Panc1 (cell line): ENCODE results near the gene CDHR4. TPM values are rescaled to one million over a fixed set of nuclear protein-coding genes. Genes with fewer than 3 reads are reported as not detected.

Experiments
- ATAC-seq: fragments of 200-7000 bp; cut with Tn5 transposase; 2 replicates; pipeline ENCODE4 v1.9.1; 2020; ENCODE audit warnings: mild to moderate bottlenecking, moderate library complexity
- BruUV-seq: library from RNA; stranded (reverse); fragments of 400-500 nt; replicated peaks from 2 replicates; lab custom pipeline; 2021; lab: Mats Ljungman, UMichigan
- CTCF ChIA-PET: fragments of 300-600 bp; sonication (Branson Sonifier 250); formaldehyde crosslinking; loops from one replicate; lab custom pipeline; 2022; ENCODE audit warnings: antibody characterized with exemption; lab: Charles Lee
- POLR2A ChIA-PET: fragments of 300-600 bp; sonication (Branson Sonifier 250); formaldehyde crosslinking; loops from one replicate; lab custom pipeline; 2022; ENCODE audit warnings: antibody characterized with exemption; lab: Charles Lee
- DNase-seq: peaks from one replicate; pipeline ENCODE4 v3.0.0-alpha.2; 2010; ENCODE audit warnings: low read depth, low spot score
- H3K27ac ChIP-seq: 2 replicates; pipeline ENCODE4 v1.5.1; 2011; ENCODE audit warnings: mild to moderate bottlenecking, low read length, inconsistent platforms
- H3K27me3 ChIP-seq: fragments of 200-500 bp; sonication (Bioruptor generic); 2 replicates; pipeline ENCODE4 v1.6.0; 2014; ENCODE audit warnings: low read length, inconsistent platforms; ENCODE audit not compliant: control insufficient read depth, insufficient read depth
- H3K36me3 ChIP-seq: fragments of 200-500 bp; sonication (Bioruptor generic); 2 replicates; pipeline ENCODE4 v1.5.1; 2014; ENCODE audit warnings: inconsistent platforms, mild to moderate bottlenecking, low read length, moderate library complexity; ENCODE audit not compliant: control insufficient read depth, insufficient read depth
- H3K4me1 ChIP-seq: 2 replicates; pipeline ENCODE4 v1.5.1; 2011; ENCODE audit warnings: inconsistent platforms, mild to moderate bottlenecking, low read length, moderate library complexity; ENCODE audit not compliant: control insufficient read depth, insufficient read depth
- H3K4me3 ChIP-seq, 2 experiments: 2 replicates each; pipeline ENCODE4 v1.5.1; 2011 to 2012; ENCODE audit warnings: low read depth in 2 of 2, low read length in 2 of 2, mild to moderate bottlenecking in 2 of 2, inconsistent platforms in 1 of 2, moderate library complexity in 1 of 2
- H3K9me3 ChIP-seq: fragments of 200-500 bp; sonication (Bioruptor generic); 2 replicates; pipeline ENCODE4 v1.5.1; 2014; ENCODE audit warnings: low read depth, mild to moderate bottlenecking, inconsistent platforms, low read length, moderate library complexity; ENCODE audit not compliant: control insufficient read depth, insufficient read depth
- POLR2AphosphoS5 ChIP-seq: IDR thresholded peaks from 2 replicates; pipeline ENCODE4 v1.6.1; 2012; ENCODE audit warnings: mild to moderate bottlenecking, low read depth, low read length, moderate library complexity
- SIN3A ChIP-seq: IDR thresholded peaks from 2 replicates; pipeline ENCODE4 v1.6.1; 2012; ENCODE audit warnings: low read depth, mild to moderate bottlenecking, low read length, moderate library complexity, borderline replicate concordance; ENCODE audit not compliant: insufficient read depth
- TCF7L2 ChIP-seq: IDR thresholded peaks from 2 replicates; pipeline ENCODE4 v1.6.1; 2011; ENCODE audit warnings: mild to moderate bottlenecking, low read depth, low read length, inconsistent platforms
- in situ Hi-C: cut with HindIII; loops from 2 replicates; pipeline ENCODE4 v1.10.0; 2016; ENCODE audit warnings: low sequenced_read_pairs, low pct_unique_long_range_greater_than_20kb
- intact Hi-C: fragments of 100-400 bp; cut with micrococcal nuclease; formaldehyde crosslinking; loops from one replicate; pipeline ENCODE4 v1.10.0; 2022; ENCODE audit not compliant: unreplicated experiment
- total RNA-seq: library from RNA; stranded (reverse); gene quantifications from one replicate; pipeline ENCODE4 v1.2.1, GENCODE V29; 2021; ENCODE audit not compliant: unreplicated experiment
- TF ChIP-seq, protein P1 (sequence below), 2 experiments: IDR thresholded peaks; 2 replicates each; pipeline ENCODE4 v1.6.1; 2011 to 2012; ENCODE audit warnings: low read depth in 2 of 2, control low read depth in 1 of 2, low read length in 1 of 2, mild to moderate bottlenecking in 1 of 2, moderate library complexity in 1 of 2; ENCODE audit not compliant: insufficient read depth in 1 of 2
- TF ChIP-seq, protein P2 (sequence below): fragments of 450-650 bp; IDR thresholded peaks from 2 replicates; pipeline ENCODE4 v1.5.1; 2017; ENCODE audit warnings: mild to moderate bottlenecking

CDHR4 gene
- total RNA-seq, 1 experiment from 2014 or later = not detected

DNA sequence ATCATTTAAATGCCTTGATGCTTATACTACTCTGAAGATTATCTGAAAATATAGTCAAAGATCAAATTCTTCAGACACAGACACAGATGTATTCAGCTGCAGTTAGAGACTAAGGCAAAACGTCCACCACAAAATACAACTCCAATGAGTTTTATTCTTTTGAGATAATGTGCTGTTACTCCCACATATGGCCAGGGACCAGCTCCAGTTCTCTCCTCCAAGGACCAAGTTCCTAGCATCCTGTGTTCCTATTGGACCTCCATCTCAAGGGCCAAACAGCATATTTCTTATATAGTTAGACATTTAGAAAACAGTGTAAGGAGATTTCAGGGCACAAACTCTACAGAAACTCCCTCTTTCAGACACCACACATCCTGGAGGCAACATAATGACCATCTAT is 40.4 kb downstream of the CDHR4 start:
- BruUV-seq = TSS peak; percentile 53
- H3K27me3 ChIP-seq = no peaks in the 10 kb centered on the region
- CTCF ChIA-PET = no interaction called here
- DNase-seq (no peak), ATAC-seq (no peak)
- no peak overlapping the region for H3K4me3 ChIP-seq
- H3K4me1 ChIP-seq = no peaks in the 10 kb centered on the region
- in situ Hi-C loops (no loop called here), intact Hi-C loops (no loop called here)
- no peak overlapping the region for H3K27ac ChIP-seq
- H3K9me3 ChIP-seq = no peaks in the 10 kb centered on the region
- TF ChIP-seq POLR2AphosphoS5 = no peak
- TF ChIP-seq SIN3A = no peak
- TF ChIP-seq, protein P1, sequence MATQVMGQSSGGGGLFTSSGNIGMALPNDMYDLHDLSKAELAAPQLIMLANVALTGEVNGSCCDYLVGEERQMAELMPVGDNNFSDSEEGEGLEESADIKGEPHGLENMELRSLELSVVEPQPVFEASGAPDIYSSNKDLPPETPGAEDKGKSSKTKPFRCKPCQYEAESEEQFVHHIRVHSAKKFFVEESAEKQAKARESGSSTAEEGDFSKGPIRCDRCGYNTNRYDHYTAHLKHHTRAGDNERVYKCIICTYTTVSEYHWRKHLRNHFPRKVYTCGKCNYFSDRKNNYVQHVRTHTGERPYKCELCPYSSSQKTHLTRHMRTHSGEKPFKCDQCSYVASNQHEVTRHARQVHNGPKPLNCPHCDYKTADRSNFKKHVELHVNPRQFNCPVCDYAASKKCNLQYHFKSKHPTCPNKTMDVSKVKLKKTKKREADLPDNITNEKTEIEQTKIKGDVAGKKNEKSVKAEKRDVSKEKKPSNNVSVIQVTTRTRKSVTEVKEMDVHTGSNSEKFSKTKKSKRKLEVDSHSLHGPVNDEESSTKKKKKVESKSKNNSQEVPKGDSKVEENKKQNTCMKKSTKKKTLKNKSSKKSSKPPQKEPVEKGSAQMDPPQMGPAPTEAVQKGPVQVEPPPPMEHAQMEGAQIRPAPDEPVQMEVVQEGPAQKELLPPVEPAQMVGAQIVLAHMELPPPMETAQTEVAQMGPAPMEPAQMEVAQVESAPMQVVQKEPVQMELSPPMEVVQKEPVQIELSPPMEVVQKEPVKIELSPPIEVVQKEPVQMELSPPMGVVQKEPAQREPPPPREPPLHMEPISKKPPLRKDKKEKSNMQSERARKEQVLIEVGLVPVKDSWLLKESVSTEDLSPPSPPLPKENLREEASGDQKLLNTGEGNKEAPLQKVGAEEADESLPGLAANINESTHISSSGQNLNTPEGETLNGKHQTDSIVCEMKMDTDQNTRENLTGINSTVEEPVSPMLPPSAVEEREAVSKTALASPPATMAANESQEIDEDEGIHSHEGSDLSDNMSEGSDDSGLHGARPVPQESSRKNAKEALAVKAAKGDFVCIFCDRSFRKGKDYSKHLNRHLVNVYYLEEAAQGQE (IDR thresholded peaks at IDR 0.05; ENCODE audit: insufficient read depth in 1 of 2, low read depth in 2 of 2, low read length in 1 of 2) = no peak
- TF ChIP-seq, protein P2, sequence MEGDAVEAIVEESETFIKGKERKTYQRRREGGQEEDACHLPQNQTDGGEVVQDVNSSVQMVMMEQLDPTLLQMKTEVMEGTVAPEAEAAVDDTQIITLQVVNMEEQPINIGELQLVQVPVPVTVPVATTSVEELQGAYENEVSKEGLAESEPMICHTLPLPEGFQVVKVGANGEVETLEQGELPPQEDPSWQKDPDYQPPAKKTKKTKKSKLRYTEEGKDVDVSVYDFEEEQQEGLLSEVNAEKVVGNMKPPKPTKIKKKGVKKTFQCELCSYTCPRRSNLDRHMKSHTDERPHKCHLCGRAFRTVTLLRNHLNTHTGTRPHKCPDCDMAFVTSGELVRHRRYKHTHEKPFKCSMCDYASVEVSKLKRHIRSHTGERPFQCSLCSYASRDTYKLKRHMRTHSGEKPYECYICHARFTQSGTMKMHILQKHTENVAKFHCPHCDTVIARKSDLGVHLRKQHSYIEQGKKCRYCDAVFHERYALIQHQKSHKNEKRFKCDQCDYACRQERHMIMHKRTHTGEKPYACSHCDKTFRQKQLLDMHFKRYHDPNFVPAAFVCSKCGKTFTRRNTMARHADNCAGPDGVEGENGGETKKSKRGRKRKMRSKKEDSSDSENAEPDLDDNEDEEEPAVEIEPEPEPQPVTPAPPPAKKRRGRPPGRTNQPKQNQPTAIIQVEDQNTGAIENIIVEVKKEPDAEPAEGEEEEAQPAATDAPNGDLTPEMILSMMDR = no peak
- no peak for TF ChIP-seq TCF7L2
- no peaks in the 10 kb centered on the region for H3K36me3 ChIP-seq
- POLR2A ChIA-PET = no interaction called here

DNA sequence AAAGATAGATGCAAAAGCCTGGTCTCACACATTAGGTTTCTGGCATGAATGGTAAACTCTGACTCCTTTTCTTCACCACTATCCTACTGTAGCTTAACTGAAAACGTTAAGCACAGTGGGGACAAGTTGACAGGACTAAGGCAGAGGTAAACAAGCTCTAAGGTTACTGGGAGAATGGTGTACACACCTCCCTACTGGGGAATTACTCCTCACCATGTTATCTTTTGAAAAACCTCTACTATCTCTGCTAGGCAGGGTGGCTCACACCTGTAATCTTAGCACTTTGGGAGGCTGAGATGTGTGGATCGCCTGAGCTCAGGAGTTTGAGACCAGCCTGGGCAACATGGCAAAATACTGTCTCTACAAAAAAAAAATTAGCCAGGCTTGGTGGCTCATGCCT is 42.5 kb downstream of the CDHR4 start:
- Histone ChIP-seq H3K36me3 (no peaks in the 10 kb centered on the region), H3K4me3 (no peak overlapping the region), H3K4me1 (no peaks in the 10 kb centered on the region), H3K27ac (no peak overlapping the region), H3K27me3 (no peaks in the 10 kb centered on the region), H3K9me3 (no peaks in the 10 kb centered on the region)
- ChIA-PET CTCF (no interaction called here), POLR2A (interaction anchor here (0.5 to 0.6 kb wide), 2 partner anchors 23 to 123 kb away, joined by 5 to 9 read pairs; no protein-coding TSS in a partner anchor)
- intact Hi-C loops (no loop called here), in situ Hi-C loops (no loop called here)
- TF ChIP-seq SIN3A (no peak), TCF7L2 (no peak), POLR2AphosphoS5 (no peak)
- TF ChIP-seq, protein P2 = no peak
- TF ChIP-seq, protein P1 (IDR thresholded peaks at IDR 0.05; ENCODE audit: insufficient read depth in 1 of 2, low read depth in 2 of 2, low read length in 1 of 2) = no peak
- no peak for DNase-seq
- BruUV-seq = no TSS peak
- ATAC-seq = 0 out of 2 replicates have a peak, but pooled peaks have one; percentile 26
